Measurements from ENCODE around the gene NIFK.

GRCh38 chr2:121694398-121695170 is 42.1 kb downstream of the NIFK start:
- no peak for TF ChIP-seq CTCF (conservative IDR thresholded peaks at IDR 0.05)
- no peak for TF ChIP-seq EZH2 (IDR thresholded peaks at IDR 0.05; ENCODE audit: low read depth)
